Progenitor cell of endocrine pancreas (in vitro differentiated cells): ENCODE data around the gene ATP6V0B. TPM values are rescaled to one million over a fixed set of nuclear protein-coding genes. Genes with fewer than 3 reads are reported as not detected.

ENCODE experiments used
- DNase-seq: peaks from one replicate; pipeline ENCODE4 v3.0.0; 2021; ENCODE audit warnings: low spot score; ENCODE audit not compliant: unreplicated experiment
- H3K27ac Mint-ChIP-seq: 2 replicates; pipeline ENCODE4 v1.8.0; 2021; ENCODE audit warnings: mild to moderate bottlenecking, moderate library complexity, mixed read lengths
- H3K27me3 Mint-ChIP-seq: 2 replicates; pipeline ENCODE4 v1.8.0; 2021; ENCODE audit warnings: mixed read lengths
- H3K36me3 Mint-ChIP-seq: 2 replicates; pipeline ENCODE4 v1.8.0; 2022; ENCODE audit warnings: mixed read lengths; ENCODE audit not compliant: insufficient read depth
- H3K4me1 Mint-ChIP-seq: 2 replicates; pipeline ENCODE4 v1.8.0; 2021; ENCODE audit warnings: low read depth, mixed read lengths
- H3K4me3 Mint-ChIP-seq: 2 replicates; pipeline ENCODE4 v1.8.0; 2021; ENCODE audit warnings: low read depth, mild to moderate bottlenecking, moderate library complexity, mixed read lengths
- H3K9me3 Mint-ChIP-seq: 2 replicates; pipeline ENCODE4 v1.8.0; 2021; ENCODE audit warnings: low read depth, mixed read lengths
- CTCF ChIP-seq: fragments of 200-600 bp; sonication (generic); IDR thresholded peaks from one replicate; pipeline ENCODE4 v1.5.0; 2021; ENCODE audit warnings: antibody characterized with exemption, mild to moderate bottlenecking; ENCODE audit not compliant: unreplicated experiment
- total RNA-seq: library from RNA; stranded (reverse); gene quantifications from 2 replicates; pipeline ENCODE4 v1.2.1, GENCODE V29; 2021

The ATP6V0B gene
- total RNA-seq, 1 donor from 2014 or later, result 104 TPM

GRCh38 chr1:43947061-43947873 lies 27.5 kb upstream of the ATP6V0B start:
- Mint-ChIP-seq H3K36me3 (peaks cover 2% of the 10 kb centered on the region), H3K27ac (peak overlapping the region; percentile 99), H3K9me3 (no peaks in the 10 kb centered on the region), H3K27me3 (peaks cover 7% of the 10 kb centered on the region), H3K4me1 (peaks cover 16% of the 10 kb centered on the region), H3K4me3 (peak overlapping the region; percentile 87)
- no peak for DNase-seq
- no peak for TF ChIP-seq CTCF

GRCh38 chr1:43947874-43948437 lies 26.8 kb upstream of the ATP6V0B start:
- Mint-ChIP-seq H3K36me3 (peaks cover 2% of the 10 kb centered on the region), H3K4me3 (peak overlapping the region; percentile 87), H3K9me3 (no peaks in the 10 kb centered on the region), H3K27me3 (peaks cover 2% of the 10 kb centered on the region), H3K4me1 (peaks cover 19% of the 10 kb centered on the region), H3K27ac (peak overlapping the region; percentile 81)
- no peak for DNase-seq
- TF ChIP-seq CTCF, result no peak

GRCh38 chr1:43949678-43950077 lies 25.1 kb upstream of the ATP6V0B start:
- peaks cover 22% of the 10 kb centered on the region for H3K4me1 Mint-ChIP-seq
- peaks cover 2% of the 10 kb centered on the region for H3K36me3 Mint-ChIP-seq
- no peak overlapping the region for H3K4me3 Mint-ChIP-seq
- no peaks in the 10 kb centered on the region for H3K9me3 Mint-ChIP-seq
- H3K27me3 Mint-ChIP-seq, result no peaks in the 10 kb centered on the region
- DNase-seq, result no peak
- H3K27ac Mint-ChIP-seq, result no peak overlapping the region
- no peak for TF ChIP-seq CTCF

- H3K9me3 Mint-ChIP-seq, result no peaks in the 10 kb centered on the region
- peaks cover 2% of the 10 kb centered on the region for H3K36me3 Mint-ChIP-seq
- no peak for TF ChIP-seq CTCF
- H3K27ac Mint-ChIP-seq, result no peak overlapping the region
- DNase-seq, result no peak
- H3K4me3 Mint-ChIP-seq, result no peak overlapping the region
- peaks cover 15% of the 10 kb centered on the region for H3K4me1 Mint-ChIP-seq
- no peaks in the 10 kb centered on the region for H3K27me3 Mint-ChIP-seq
Observed at GRCh38 chr1:43951021-43951985, 23.5 kb upstream of the ATP6V0B start.
